GM12872 (cell line): ENCODE data around the gene UQCRH.

Source experiments
- CTCF ChIP-seq: IDR thresholded peaks from 3 replicates; pipeline ENCODE4 v1.5.1; 2011; ENCODE audit warnings: low read depth, mild to moderate bottlenecking, low read length, moderate library complexity; ENCODE audit not compliant: insufficient read depth

UQCRH gene

GRCh38 chr1:46315669-46316403, 12.3 kb downstream of the UQCRH start:
- no peak for TF ChIP-seq CTCF

GRCh38 chr1:46317323-46317722, 13.8 kb downstream of the UQCRH start:
- TF ChIP-seq CTCF = no peak

GRCh38 chr1:46333300-46334029, 30.0 kb downstream of the UQCRH start:
- peak; percentile 52 for TF ChIP-seq CTCF

GRCh38 chr1:46334030-46334384, 30.5 kb downstream of the UQCRH start:
- no peak for TF ChIP-seq CTCF

- TF ChIP-seq CTCF = no peak
These were observed 31.6 kb downstream of the UQCRH start for GRCh38 chr1:46335081-46335480.

- TF ChIP-seq CTCF = peak; percentile 75
These were observed 37.1 kb downstream of the UQCRH start, which contains the start of gene NSUN4 for GRCh38 chr1:46340404-46341221. Gene NSUN4 (plus strand): TSS chr1:46340807. CDS start chr1:46340827, 20 bp downstream.
